ENCODE results near the gene MYPOP. TPM values are rescaled to one million over a fixed set of nuclear protein-coding genes. Genes with fewer than 3 reads are reported as not detected.

Gene MYPOP, protein sequence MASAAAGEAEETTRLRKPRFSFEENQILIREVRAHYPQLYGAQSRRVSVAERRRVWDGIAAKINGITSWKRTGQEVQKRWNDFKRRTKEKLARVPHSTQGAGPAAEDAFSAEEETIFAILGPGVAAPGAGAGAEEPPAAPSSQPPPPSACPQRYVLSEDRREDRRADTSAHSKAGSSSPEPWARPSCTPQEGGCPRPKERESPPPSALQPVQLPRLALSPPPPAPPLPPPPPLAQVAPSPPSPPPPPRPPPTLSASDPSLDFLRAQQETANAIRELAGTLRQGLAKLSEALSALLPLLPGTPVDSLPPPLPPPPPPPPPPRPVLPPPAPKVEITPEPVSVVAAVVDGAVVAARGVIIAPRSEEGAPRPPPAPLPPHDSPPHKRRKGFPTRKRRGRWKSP
- 0.85 and 0.92 TPM in 2 replicates for total RNA-seq

DNA sequence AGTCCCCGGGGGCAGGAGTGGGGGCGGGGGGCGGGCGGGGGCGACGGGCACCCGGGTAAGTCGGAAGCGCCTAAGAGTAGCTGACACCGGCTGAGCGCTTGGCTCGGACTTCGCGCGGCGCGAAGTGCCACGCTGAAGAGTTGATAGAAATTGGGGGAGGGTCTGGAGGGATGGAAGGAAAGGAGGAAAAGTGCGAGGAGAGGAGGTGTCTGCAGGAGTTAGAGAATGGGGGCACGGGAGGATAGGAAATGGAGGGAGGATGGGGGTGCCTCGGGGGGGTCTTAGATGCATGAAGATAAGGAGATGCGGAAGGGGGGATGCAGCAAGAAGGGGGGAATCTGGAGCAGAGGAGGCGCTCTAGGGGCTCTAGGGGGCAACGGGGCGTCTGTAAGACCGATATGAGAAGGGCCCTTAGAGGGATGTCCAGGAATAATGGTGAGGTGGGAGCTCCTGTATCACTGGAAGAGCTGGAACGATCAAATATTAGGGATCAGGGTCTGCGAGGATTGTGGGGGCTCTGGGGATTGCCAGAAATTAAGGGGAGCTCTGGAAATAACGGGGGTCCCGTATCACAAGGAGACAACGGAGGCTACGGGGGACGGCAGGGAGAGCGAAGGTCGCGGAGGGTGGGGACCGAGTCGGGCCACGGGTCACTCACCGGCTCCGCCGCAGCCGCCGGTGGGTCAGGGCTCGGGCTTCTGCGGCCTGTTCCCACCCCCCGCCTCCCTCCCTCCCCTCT, at the start of gene MYPOP:
MYPOP (minus strand) TSS at position 702 of the 739 bp plus-strand sequence. CDS start 840 bp downstream, outside the sequence.

DNA sequence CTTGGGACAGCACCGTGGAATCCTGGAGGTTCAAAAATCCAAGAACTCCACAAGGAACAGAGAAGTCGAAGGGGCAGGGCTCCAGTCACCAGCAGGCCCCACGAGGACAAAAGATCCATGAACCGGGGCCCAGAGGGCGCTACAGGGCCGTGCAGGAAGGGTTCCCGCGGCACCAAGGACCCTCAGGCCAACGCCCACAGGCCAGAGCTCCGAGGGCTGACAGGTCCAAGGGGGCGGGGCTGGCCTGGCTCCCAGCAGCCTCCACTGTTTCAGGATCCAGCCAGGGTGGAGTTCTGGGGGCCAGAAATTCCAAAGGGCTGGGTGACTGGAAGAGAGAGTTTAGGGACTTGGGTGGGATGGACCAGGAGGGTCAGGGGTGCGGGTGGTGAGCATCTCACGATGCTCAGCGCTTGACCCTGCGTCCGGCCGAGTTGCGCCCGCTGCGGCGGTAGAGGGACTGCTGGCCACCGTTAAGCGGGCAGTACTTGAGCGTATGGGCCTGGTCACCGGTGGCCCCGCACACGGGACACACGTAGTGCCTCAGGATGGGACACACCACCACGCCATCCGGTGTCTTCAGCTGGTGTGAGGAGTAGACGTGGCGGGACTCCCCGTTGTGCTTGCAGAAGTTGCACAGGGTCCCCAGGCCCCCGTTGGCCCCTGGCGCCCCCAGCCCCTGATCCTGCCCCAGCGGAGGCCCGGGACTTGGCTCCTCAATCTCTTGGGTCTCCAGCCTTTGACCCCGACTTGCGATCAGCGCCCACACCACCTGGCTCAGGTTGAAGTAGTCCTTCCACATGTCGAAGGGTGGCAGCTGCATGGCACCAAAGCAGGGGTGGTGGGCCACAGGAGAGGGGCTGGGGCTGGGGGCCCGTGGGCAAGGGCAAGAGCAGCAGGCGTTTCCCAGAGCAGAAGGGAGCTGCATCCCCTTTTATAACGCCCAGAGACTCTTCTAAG, 11.7 kb upstream of the MYPOP start, which contains the start of gene NANOS2:
NANOS2 (minus strand) TSS at position 905 of the 957 bp plus-strand sequence; CDS start at position 820, 85 bp downstream.

DNA sequence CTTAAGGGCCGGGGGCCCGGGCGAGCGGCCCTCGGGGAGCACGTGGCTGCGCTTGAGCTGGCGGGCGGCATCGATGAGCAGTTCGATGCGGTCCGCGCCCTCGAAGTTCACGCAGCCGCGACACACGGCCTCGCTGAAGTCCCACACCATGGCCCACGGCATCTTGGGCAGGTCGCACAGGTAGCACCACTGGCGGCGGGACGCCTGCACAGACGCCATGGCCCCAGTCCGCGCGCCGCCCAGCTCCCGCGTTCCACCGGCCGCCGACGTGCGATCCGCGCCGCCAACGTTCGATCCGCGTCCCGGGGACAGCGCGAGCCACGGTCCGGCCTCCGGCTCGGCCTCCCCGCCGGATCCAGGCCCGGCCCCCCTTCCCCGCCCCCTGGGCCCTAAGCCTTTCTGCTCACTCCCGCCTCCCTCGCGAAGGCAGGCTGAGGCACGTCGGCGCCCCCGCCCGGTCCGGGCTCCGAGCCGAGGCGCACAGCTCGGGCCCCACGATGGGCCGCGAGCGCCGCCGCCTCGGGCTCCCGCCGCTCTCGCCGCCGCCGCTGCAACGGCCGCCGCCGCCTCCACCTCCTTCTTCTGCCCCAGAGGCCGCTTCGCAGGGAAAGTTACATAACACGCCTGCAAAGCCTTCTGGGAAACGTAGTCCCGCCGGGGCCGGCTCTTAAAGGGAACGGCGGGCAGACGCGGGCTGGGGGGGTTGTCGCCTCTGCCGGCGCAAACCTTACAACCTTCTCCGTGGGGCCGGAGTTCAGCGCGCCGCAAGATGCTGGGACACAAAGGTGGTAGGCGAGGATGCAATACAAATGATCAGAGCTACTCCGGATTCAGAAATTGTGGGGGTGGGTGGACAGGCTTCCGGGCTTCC, 16.6 kb downstream of the MYPOP start, which contains the start of gene IRF2BP1:
IRF2BP1 (minus strand) TSS at position 586 of the 871 bp plus-strand sequence; CDS start at position 219, 367 bp downstream.

DNA sequence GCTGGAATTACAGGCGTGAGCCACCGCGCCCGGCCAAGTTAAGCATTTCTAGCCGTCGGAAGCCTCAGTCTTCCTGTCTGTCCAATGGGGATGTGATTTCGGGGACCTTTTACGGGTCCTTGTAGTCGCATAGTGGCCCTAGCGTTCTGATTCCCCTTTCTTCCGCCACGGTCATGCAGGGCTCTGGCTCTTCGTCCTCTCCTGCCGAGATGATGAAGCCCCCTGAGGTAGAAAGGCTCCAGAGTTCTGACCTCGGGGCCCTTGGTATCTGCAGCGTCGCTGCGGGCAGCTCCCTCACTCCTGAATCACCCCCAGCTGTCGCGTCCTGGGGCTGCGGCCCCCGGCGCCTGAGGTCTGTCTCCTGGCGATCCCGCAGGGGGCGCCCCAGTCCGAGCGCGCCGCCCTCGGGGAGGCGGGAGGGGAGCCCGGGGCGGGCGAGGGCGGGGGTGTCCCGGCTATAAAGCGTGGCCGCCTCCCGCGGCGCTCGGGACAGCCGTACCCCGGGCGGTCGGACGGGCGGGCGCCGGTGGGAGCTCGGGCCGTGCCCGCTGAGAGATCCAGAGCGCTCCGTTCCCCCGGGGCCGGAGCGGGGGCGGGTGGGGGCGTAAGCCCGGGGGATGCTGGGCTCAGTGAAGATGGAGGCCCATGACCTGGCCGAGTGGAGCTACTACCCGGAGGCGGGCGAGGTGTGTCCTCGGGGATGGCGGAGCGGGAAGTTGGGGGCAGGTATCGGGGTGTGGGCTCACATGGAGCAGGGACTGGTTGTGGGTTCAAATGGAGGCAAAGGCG, 38.4 kb downstream of the MYPOP start, which contains the start of gene FOXA3:
FOXA3 (plus strand) TSS at position 487 of the 789 bp plus-strand sequence; CDS start at position 618, 131 bp downstream.

DNA sequence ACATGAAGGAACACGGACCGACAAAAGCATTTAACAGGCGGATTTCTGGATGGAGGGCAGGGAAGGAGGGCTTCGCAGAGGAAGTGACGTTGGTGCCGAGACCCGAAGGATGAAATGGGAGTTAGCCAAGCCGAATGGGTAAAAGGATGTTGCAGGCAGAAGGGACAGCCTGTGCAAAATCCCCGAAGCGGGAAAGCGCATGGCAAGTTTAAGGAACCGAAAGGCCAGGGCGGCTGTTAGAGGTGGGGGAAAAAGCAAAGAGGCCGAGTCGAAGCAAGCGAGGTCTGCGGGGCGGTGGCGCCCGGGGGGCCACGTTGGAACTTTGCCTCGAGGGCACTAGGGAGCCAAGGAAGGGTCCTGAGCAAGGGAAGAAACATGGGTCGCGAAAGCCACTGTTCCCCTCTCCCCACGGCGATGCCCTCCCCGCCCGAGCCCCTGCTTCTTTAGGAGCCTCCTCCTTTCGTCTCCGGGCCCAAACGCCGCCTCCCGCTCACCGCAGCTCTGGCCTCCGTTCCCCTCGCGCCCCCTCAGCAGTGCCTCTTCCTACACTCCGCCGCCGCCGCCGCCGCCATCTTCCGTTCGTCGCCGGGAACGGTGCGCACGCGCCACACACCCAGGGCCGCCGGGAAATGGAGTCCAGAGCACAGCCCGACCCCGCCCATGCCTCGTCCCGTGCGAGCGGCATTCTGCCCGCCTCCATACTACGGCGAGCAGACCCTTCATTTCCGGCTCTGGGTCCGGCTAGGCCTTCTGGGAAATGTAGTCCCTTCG, 39.7 kb downstream of the MYPOP start, which contains the start of gene SYMPK:
SYMPK (minus strand) TSS at position 584 of the 771 bp plus-strand sequence. CDS start 8,652 bp downstream, outside the sequence.

Other genes starting within 250 kb of the MYPOP start
- 0.09 and 0.14 TPM in 2 replicates for gene GIPR, start 234.4 kb downstream of the MYPOP start, total RNA-seq
- gene SNRPD2, start 210.7 kb downstream of the MYPOP start, total RNA-seq: 780 and 863 TPM in 2 replicates
- 17.2 and 19.1 TPM in 2 replicates for gene QPCTL, start 209.9 kb downstream of the MYPOP start, total RNA-seq
- 2.0 and 2.6 TPM in 2 replicates for gene FBXO46, start 171.7 kb downstream of the MYPOP start, total RNA-seq
- gene MEIOSIN, start 169.2 kb downstream of the MYPOP start, total RNA-seq: not detected in 2 replicates
- gene SIX5, start 133.4 kb downstream of the MYPOP start, total RNA-seq: 6.8 and 8.0 TPM in 2 replicates
- 28.0 and 70.8 TPM in 2 replicates for gene DMPK, start 120.1 kb downstream of the MYPOP start, total RNA-seq
- 20.2 and 27.5 TPM in 2 replicates for gene DMWD, start 109.8 kb downstream of the MYPOP start, total RNA-seq
- gene RSPH6A, start 87.3 kb downstream of the MYPOP start, total RNA-seq: 0.09 and 0.14 TPM in 2 replicates
- 24.5 and 32.4 TPM in 2 replicates for gene SYMPK, start 39.5 kb downstream of the MYPOP start, total RNA-seq
- gene FOXA3, start 38.3 kb downstream of the MYPOP start, total RNA-seq: not detected in 2 replicates
- 18.6 and 22.7 TPM in 2 replicates for gene IRF2BP1, start 16.5 kb downstream of the MYPOP start, total RNA-seq
- gene NANOS2, start 12.2 kb upstream of the MYPOP start, total RNA-seq: not detected in 2 replicates
- under 0.01 TPM in 2 replicates for gene NOVA2, start 71.3 kb upstream of the MYPOP start, total RNA-seq
- 5.7 and 7.2 TPM in 2 replicates for gene CCDC61, start 92.9 kb upstream of the MYPOP start, total RNA-seq
- gene PGLYRP1, start 120.4 kb upstream of the MYPOP start, total RNA-seq: not detected in 2 replicates
- not detected in 2 replicates for gene IGFL4, start 138.4 kb upstream of the MYPOP start, total RNA-seq
- gene IGFL3, start 222.1 kb upstream of the MYPOP start, total RNA-seq: not detected in 2 replicates
- gene IGFL2, start 245.6 kb upstream of the MYPOP start, total RNA-seq: not detected in 2 replicates

Measured in smooth muscle cell of bladder (primary cell).